ENCODE data around the gene HLA-DOB. TPM values are rescaled to one million over a fixed set of nuclear protein-coding genes. Genes with fewer than 3 reads are reported as not detected.

Gene HLA-DOB
- total RNA-seq, 2 donors from 2014 or later: not detected

- no peaks in the 10 kb centered on the region for H3K36me3 ChIP-seq (ENCODE audit: control insufficient read depth, insufficient read depth, low read length)
- WGBS, 2 experiments (ENCODE audit: insufficient coverage in 1 of 2, insufficient read length in 1 of 2): 93 to 100% methylated on average over 1 to 2 of the region's 2 CpGs
- no peaks in the 10 kb centered on the region for H3K9me3 Mint-ChIP-seq
- no peak overlapping the region for H3K27ac Mint-ChIP-seq
- H3K27ac ChIP-seq (ENCODE audit: low read depth, low read length): no peak overlapping the region
- H3K9ac ChIP-seq (ENCODE audit: extremely low read depth, low read length, poor library complexity, severe bottlenecking): no peak overlapping the region
- no peak overlapping the region for H3K4me3 Mint-ChIP-seq
- H3K27me3 ChIP-seq (ENCODE audit: control insufficient read depth, insufficient read depth, low read length, poor library complexity, severe bottlenecking): peaks cover 12% of the 10 kb centered on the region
- DNase-seq: no peak
- no peaks in the 10 kb centered on the region for H3K4me1 ChIP-seq (ENCODE audit: control insufficient read depth, insufficient read depth, low read length)
- H3K4me1 Mint-ChIP-seq: no peaks in the 10 kb centered on the region
- no peak overlapping the region for H3K4me3 ChIP-seq (ENCODE audit: low read length)
- no peaks in the 10 kb centered on the region for H3K36me3 Mint-ChIP-seq (ENCODE audit: low read depth)
- TF ChIP-seq CTCF (conservative IDR thresholded peaks at IDR 0.05): no peak
- peaks cover 16% of the 10 kb centered on the region for H3K27me3 Mint-ChIP-seq (ENCODE audit: insufficient read depth)
- no peaks in the 10 kb centered on the region for H3K9me3 ChIP-seq (ENCODE audit: control insufficient read depth, low read length)
Measured at GRCh38 chr6:32815996-32816395, 806 bp downstream of the HLA-DOB start.

- no peaks in the 10 kb centered on the region for H3K4me1 Mint-ChIP-seq
- H3K9ac ChIP-seq (ENCODE audit: extremely low read depth, low read length, poor library complexity, severe bottlenecking): no peak overlapping the region
- no peak for TF ChIP-seq CTCF (conservative IDR thresholded peaks at IDR 0.05)
- no peak overlapping the region for H3K4me3 ChIP-seq (ENCODE audit: low read length)
- no peak overlapping the region for H3K27ac Mint-ChIP-seq
- 90 to 96% methylated on average over 3 to 5 of the region's 5 CpGs for WGBS, 2 experiments (ENCODE audit: insufficient coverage in 1 of 2, insufficient read length in 1 of 2)
- no peaks in the 10 kb centered on the region for H3K9me3 ChIP-seq (ENCODE audit: control insufficient read depth, low read length)
- H3K27me3 ChIP-seq (ENCODE audit: control insufficient read depth, insufficient read depth, low read length, poor library complexity, severe bottlenecking): peaks cover 12% of the 10 kb centered on the region
- peaks cover 16% of the 10 kb centered on the region for H3K27me3 Mint-ChIP-seq (ENCODE audit: insufficient read depth)
- H3K9me3 Mint-ChIP-seq: no peaks in the 10 kb centered on the region
- H3K27ac ChIP-seq (ENCODE audit: low read depth, low read length): no peak overlapping the region
- H3K36me3 ChIP-seq (ENCODE audit: control insufficient read depth, insufficient read depth, low read length): no peaks in the 10 kb centered on the region
- H3K4me3 Mint-ChIP-seq: no peak overlapping the region
- H3K4me1 ChIP-seq (ENCODE audit: control insufficient read depth, insufficient read depth, low read length): no peaks in the 10 kb centered on the region
- DNase-seq: no peak
- H3K36me3 Mint-ChIP-seq (ENCODE audit: low read depth): no peaks in the 10 kb centered on the region
Measured at GRCh38 chr6:32815115-32815514, 1.7 kb downstream of the HLA-DOB start.

- H3K27ac ChIP-seq (ENCODE audit: low read depth, low read length): no peak overlapping the region
Measured at GRCh38 chr6:32814145-32814544, 2.7 kb downstream of the HLA-DOB start.

More at GRCh38 chr6:32814145-32814544, 2.7 kb downstream of the HLA-DOB start:
- 83 to 92% methylated on average over 2 of the region's 2 CpGs for WGBS, 2 experiments (ENCODE audit: insufficient coverage in 1 of 2, insufficient read length in 1 of 2)
- no peak for DNase-seq
- H3K9me3 ChIP-seq (ENCODE audit: control insufficient read depth, low read length): no peaks in the 10 kb centered on the region
- Mint-ChIP-seq H3K4me1 (no peaks in the 10 kb centered on the region), H3K4me3 (no peak overlapping the region), H3K27me3 (ENCODE audit: insufficient read depth) (peaks cover 15% of the 10 kb centered on the region), H3K27ac (no peak overlapping the region), H3K36me3 (ENCODE audit: low read depth) (no peaks in the 10 kb centered on the region), H3K9me3 (no peaks in the 10 kb centered on the region)
- H3K36me3 ChIP-seq (ENCODE audit: control insufficient read depth, insufficient read depth, low read length): no peaks in the 10 kb centered on the region
- no peak overlapping the region for H3K9ac ChIP-seq (ENCODE audit: extremely low read depth, low read length, poor library complexity, severe bottlenecking)
- H3K27me3 ChIP-seq (ENCODE audit: control insufficient read depth, insufficient read depth, low read length, poor library complexity, severe bottlenecking): peaks cover 12% of the 10 kb centered on the region
- TF ChIP-seq CTCF (conservative IDR thresholded peaks at IDR 0.05): no peak
- H3K4me3 ChIP-seq (ENCODE audit: low read length): no peak overlapping the region
- H3K4me1 ChIP-seq (ENCODE audit: control insufficient read depth, insufficient read depth, low read length): no peaks in the 10 kb centered on the region
